ENCODE results near the gene GNLY. TPM values are rescaled to one million over a fixed set of nuclear protein-coding genes. Genes with fewer than 3 reads are reported as not detected.

GNLY gene
- total and polyA plus RNA-seq, 5 donors = 1.4 to 2.6 (median 2.2) TPM; not detected in 1

GRCh38 chr2:85704800-85705679, 10.9 kb downstream of the GNLY start:
- ATAC-seq (no peak), DNase-seq (no peak)
- peak overlapping the region; percentile 49 for H3K27ac ChIP-seq (ENCODE audit: low read length)
- H3K4me1 ChIP-seq (ENCODE audit: control insufficient read depth, insufficient read depth, low read length) = peaks cover 9% of the 10 kb centered on the region
- H3K4me3 ChIP-seq (ENCODE audit: low read length) = no peak overlapping the region
- WGBS = 77% methylated on average over 8 of the region's 8 CpGs
- intact Hi-C loops (cut with DNase I) = loop anchor here in 3 of 4 donors (5.0 to 10.0 kb wide), 3 partner anchors 58 to 70 kb away; no protein-coding TSS in a partner anchor
- H3K9me3 ChIP-seq (ENCODE audit: control insufficient read depth, low read length) = no peaks in the 10 kb centered on the region
- H3K27me3 ChIP-seq (ENCODE audit: control insufficient read depth, insufficient read depth) = no peaks in the 10 kb centered on the region

GRCh38 chr2:85705680-85706039, 11.5 kb downstream of the GNLY start:
- Histone ChIP-seq H3K4me3 (ENCODE audit: low read length) (no peak overlapping the region), H3K4me1 (ENCODE audit: control insufficient read depth, insufficient read depth, low read length) (peaks cover 15% of the 10 kb centered on the region), H3K27ac (ENCODE audit: low read length) (no peak overlapping the region), H3K27me3 (ENCODE audit: control insufficient read depth, insufficient read depth) (no peaks in the 10 kb centered on the region), H3K9me3 (ENCODE audit: control insufficient read depth, low read length) (no peaks in the 10 kb centered on the region)
- WGBS = 75% methylated on average over 2 of the region's 2 CpGs
- intact Hi-C loops (cut with DNase I) = loop anchor here in 3 of 4 donors (5.0 to 10.0 kb wide), 3 partner anchors 58 to 71 kb away; no protein-coding TSS in a partner anchor
- peak; percentile 73 to 85 for ATAC-seq
- peak in 2 of 3 donors; percentile 42 to 56 for DNase-seq

- H3K27me3 ChIP-seq (ENCODE audit: control insufficient read depth, insufficient read depth) = no peaks in the 10 kb centered on the region
- peaks cover 18% of the 10 kb centered on the region for H3K4me1 ChIP-seq (ENCODE audit: control insufficient read depth, insufficient read depth, low read length)
- H3K27ac ChIP-seq (ENCODE audit: low read length) = peak overlapping the region; percentile 2
- H3K9me3 ChIP-seq (ENCODE audit: control insufficient read depth, low read length) = no peaks in the 10 kb centered on the region
- peak in 1 of 3 donors; percentile 42 for DNase-seq
- H3K4me3 ChIP-seq (ENCODE audit: low read length) = no peak overlapping the region
- WGBS = 85% methylated on average over 6 of the region's 6 CpGs
- intact Hi-C loops (cut with DNase I) = loop anchor here in 3 of 4 donors (5.0 to 10.0 kb wide), 3 partner anchors 59 to 71 kb away; no protein-coding TSS in a partner anchor
- ATAC-seq = no peak
Observed at GRCh38 chr2:85706063-85706462, 11.9 kb downstream of the GNLY start.

GRCh38 chr2:85706599-85707296, 12.6 kb downstream of the GNLY start:
- Histone ChIP-seq H3K4me1 (ENCODE audit: control insufficient read depth, insufficient read depth, low read length) (peaks cover 19% of the 10 kb centered on the region), H3K4me3 (ENCODE audit: low read length) (no peak overlapping the region), H3K9me3 (ENCODE audit: control insufficient read depth, low read length) (no peaks in the 10 kb centered on the region), H3K27me3 (ENCODE audit: control insufficient read depth, insufficient read depth) (no peaks in the 10 kb centered on the region), H3K27ac (ENCODE audit: low read length) (peak overlapping the region; percentile 32)
- intact Hi-C loops (cut with DNase I) = loop anchor here in 3 of 4 donors (5.0 to 10.0 kb wide), 3 partner anchors 59 to 72 kb away; no protein-coding TSS in a partner anchor
- ATAC-seq = no peak
- DNase-seq = peak; percentile 48 to 81 (median 81)
- WGBS = 78% methylated on average over 10 of the region's 10 CpGs

GRCh38 chr2:85707304-85707703, 13.1 kb downstream of the GNLY start:
- DNase-seq (peak in 1 of 3 donors; percentile 20), ATAC-seq (peak in 1 of 2 donors; percentile 38)
- Histone ChIP-seq H3K4me1 (ENCODE audit: control insufficient read depth, insufficient read depth, low read length) (peaks cover 21% of the 10 kb centered on the region), H3K27me3 (ENCODE audit: control insufficient read depth, insufficient read depth) (no peaks in the 10 kb centered on the region), H3K4me3 (ENCODE audit: low read length) (no peak overlapping the region), H3K27ac (ENCODE audit: low read length) (no peak overlapping the region), H3K9me3 (ENCODE audit: control insufficient read depth, low read length) (no peaks in the 10 kb centered on the region)
- under 1% methylated on average over 10 of the region's 10 CpGs for WGBS
- intact Hi-C loops (cut with DNase I) = loop anchor here in 3 of 4 donors (5.0 to 10.0 kb wide), 3 partner anchors 60 to 73 kb away; no protein-coding TSS in a partner anchor

GRCh38 chr2:85708641-85709040, 14.5 kb downstream of the GNLY start:
- intact Hi-C loops (cut with DNase I) = loop anchor here in 3 of 4 donors (5.0 to 10.0 kb wide), 3 partner anchors 61 to 74 kb away; no protein-coding TSS in a partner anchor
- Histone ChIP-seq H3K4me3 (ENCODE audit: low read length) (no peak overlapping the region), H3K9me3 (ENCODE audit: control insufficient read depth, low read length) (no peaks in the 10 kb centered on the region), H3K27me3 (ENCODE audit: control insufficient read depth, insufficient read depth) (no peaks in the 10 kb centered on the region), H3K27ac (ENCODE audit: low read length) (no peak overlapping the region), H3K4me1 (ENCODE audit: control insufficient read depth, insufficient read depth, low read length) (peaks cover 27% of the 10 kb centered on the region)
- ATAC-seq (no peak), DNase-seq (no peak)
- WGBS = 56% methylated on average over 1 of the region's 1 CpG

- Histone ChIP-seq H3K27ac (ENCODE audit: low read length) (peak overlapping the region; percentile 95), H3K9me3 (ENCODE audit: control insufficient read depth, low read length) (no peaks in the 10 kb centered on the region), H3K4me3 (ENCODE audit: low read length) (no peak overlapping the region), H3K27me3 (ENCODE audit: control insufficient read depth, insufficient read depth) (no peaks in the 10 kb centered on the region), H3K4me1 (ENCODE audit: control insufficient read depth, insufficient read depth, low read length) (peaks cover 31% of the 10 kb centered on the region)
- WGBS = 45% methylated on average over 4 of the region's 4 CpGs
- ATAC-seq (no peak), DNase-seq (no peak)
- intact Hi-C loops (cut with DNase I) = loop anchor here in 3 of 4 donors (5.0 to 10.0 kb wide), 3 partner anchors 62 to 75 kb away; no protein-coding TSS in a partner anchor
Observed at GRCh38 chr2:85709401-85709811, 15.2 kb downstream of the GNLY start.

- H3K4me3 ChIP-seq (ENCODE audit: low read length) = no peak overlapping the region
- peak overlapping the region; percentile 95 for H3K27ac ChIP-seq (ENCODE audit: low read length)
- peak; percentile 76 to 83 (median 82) for DNase-seq
- H3K27me3 ChIP-seq (ENCODE audit: control insufficient read depth, insufficient read depth) = no peaks in the 10 kb centered on the region
- H3K4me1 ChIP-seq (ENCODE audit: control insufficient read depth, insufficient read depth, low read length) = peaks cover 31% of the 10 kb centered on the region
- 53% methylated on average over 19 of the region's 19 CpGs for WGBS
- H3K9me3 ChIP-seq (ENCODE audit: control insufficient read depth, low read length) = no peaks in the 10 kb centered on the region
- intact Hi-C loops (cut with DNase I) = no loop called here
- ATAC-seq = peak; percentile 73 to 90
Observed at GRCh38 chr2:85710687-85711577, 16.8 kb downstream of the GNLY start.

- DNase-seq (no peak), ATAC-seq (no peak)
- H3K9me3 ChIP-seq (ENCODE audit: control insufficient read depth, low read length) = no peaks in the 10 kb centered on the region
- H3K4me3 ChIP-seq (ENCODE audit: low read length) = no peak overlapping the region
- H3K4me1 ChIP-seq (ENCODE audit: control insufficient read depth, insufficient read depth, low read length) = peaks cover 28% of the 10 kb centered on the region
- H3K27me3 ChIP-seq (ENCODE audit: control insufficient read depth, insufficient read depth) = no peaks in the 10 kb centered on the region
- intact Hi-C loops (cut with DNase I) = no loop called here
- WGBS = 80% methylated on average over 8 of the region's 8 CpGs
- H3K27ac ChIP-seq (ENCODE audit: low read length) = peak overlapping the region; percentile 92
Observed at GRCh38 chr2:85711578-85712060, 17.5 kb downstream of the GNLY start.

- DNase-seq = peak in 1 of 3 donors; percentile 68
- H3K4me3 ChIP-seq (ENCODE audit: low read length) = no peak overlapping the region
- H3K4me1 ChIP-seq (ENCODE audit: control insufficient read depth, insufficient read depth, low read length) = peaks cover 28% of the 10 kb centered on the region
- WGBS = 62% methylated on average over 15 of the region's 15 CpGs
- H3K9me3 ChIP-seq (ENCODE audit: control insufficient read depth, low read length) = no peaks in the 10 kb centered on the region
- intact Hi-C loops (cut with DNase I) = no loop called here
- peak overlapping the region; percentile 8 for H3K27ac ChIP-seq (ENCODE audit: low read length)
- peak; percentile 1 to 12 for ATAC-seq
- H3K27me3 ChIP-seq (ENCODE audit: control insufficient read depth, insufficient read depth) = no peaks in the 10 kb centered on the region
Observed at GRCh38 chr2:85712336-85712735, 18.2 kb downstream of the GNLY start.

All from right cardiac atrium (tissue), 5 donors.